Stomach (tissue), 4 donors: ENCODE measurements around the gene GSPT1.

Source experiments
- CTCF ChIP-seq, 7 experiments: fragments of 450-650 bp in 4 of 7; fragments of 200-600 bp in 3 of 7; sonication (generic) in 3 of 7; IDR thresholded peaks; one replicate each; pipeline ENCODE4 v1.5.1; 2016 to 2019; ENCODE audit warnings: antibody characterized with exemption in 7 of 7, control low read depth in 2 of 7, mild to moderate bottlenecking in 1 of 7
- POLR2A ChIP-seq, 4 donors: fragments of 450-650 bp; IDR thresholded peaks; one replicate each; pipeline ENCODE4 v1.6.1; 2016; ENCODE audit warnings: antibody characterized with exemption in 4 of 4, control low read depth in 2 of 4, mild to moderate bottlenecking in 1 of 4, moderate library complexity in 1 of 4

GRCh38 chr16:11877374-11877773, 38.4 kb downstream of the GSPT1 start:
- TF ChIP-seq POLR2A (IDR thresholded peaks at IDR 0.05): no peak
- no peak for TF ChIP-seq CTCF (IDR thresholded peaks at IDR 0.05)
